Inflammatory macrophage treated with lipopolysaccharide for 4 hours (primary cell): ENCODE results near the gene FILIP1L.

Experiments used
- DNase-seq: peaks from one replicate; pipeline ENCODE4 v3.0.0-alpha.2; 2020

Gene FILIP1L

DNA sequence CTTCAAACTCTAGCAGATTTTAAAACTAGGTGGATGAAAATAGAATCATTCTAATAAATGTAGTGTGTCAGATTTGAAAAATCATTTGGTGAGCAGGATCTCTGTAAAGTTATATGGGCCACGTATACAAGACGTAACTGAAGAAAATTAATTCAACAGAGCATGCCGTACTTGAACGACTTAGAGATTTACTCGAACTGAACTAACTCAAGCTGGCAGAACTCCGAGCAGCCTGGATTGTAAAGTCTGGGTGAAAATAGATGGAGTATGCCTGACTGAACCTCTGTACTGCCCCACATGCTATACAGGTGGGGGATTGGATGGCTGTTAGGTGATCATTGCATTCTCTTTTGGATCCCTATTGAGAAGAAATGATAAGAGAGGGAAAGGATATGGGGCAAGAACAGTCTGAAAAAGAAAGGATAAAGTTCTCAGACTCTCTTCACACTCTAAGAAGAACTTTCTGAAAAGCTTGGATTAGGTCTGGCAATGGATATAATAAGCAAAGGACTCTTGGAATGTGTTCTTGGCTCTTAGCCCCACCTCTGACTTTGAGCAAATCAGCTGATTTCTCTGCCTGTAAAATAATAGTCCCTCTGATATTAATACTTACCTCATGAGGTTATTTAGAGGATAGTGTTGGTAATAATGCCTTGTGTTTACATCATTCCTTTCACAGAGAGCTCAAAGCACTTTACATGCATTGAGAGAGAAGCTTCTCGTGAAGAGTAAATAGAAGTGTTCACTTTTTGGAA is 147.5 kb downstream of the FILIP1L start:
- DNase-seq, result no peak

GRCh38 chr3:99965681-99966408 is 148.5 kb downstream of the FILIP1L start:
- DNase-seq, result no peak

GRCh38 chr3:99965077-99965476 is 149.2 kb downstream of the FILIP1L start:
- no peak for DNase-seq

- DNase-seq, result no peak
Observed at GRCh38 chr3:99962703-99963102, 151.6 kb downstream of the FILIP1L start.

GRCh38 chr3:99961756-99962515 is 152.4 kb downstream of the FILIP1L start:
- DNase-seq, result no peak

DNA sequence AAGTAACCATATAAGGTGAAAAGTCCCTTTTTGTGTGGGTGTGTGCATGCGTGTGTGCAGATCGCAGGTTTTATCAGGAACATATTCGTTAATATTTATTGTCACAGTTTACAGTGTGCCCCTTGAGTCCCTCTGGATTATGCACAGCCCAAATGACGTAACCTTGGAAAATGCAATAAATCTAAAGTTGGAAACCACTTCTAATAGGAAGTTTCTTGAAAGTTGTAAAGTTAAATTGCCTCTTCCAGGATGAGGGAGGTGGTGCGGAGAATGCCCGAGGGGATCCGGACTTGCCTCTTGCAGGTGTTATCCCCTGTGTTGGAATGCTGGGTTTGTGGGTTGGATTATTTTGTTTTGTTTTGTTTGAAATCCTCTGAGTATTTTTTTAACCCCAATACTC is 153.4 kb downstream of the FILIP1L start:
- no peak for DNase-seq

DNA sequence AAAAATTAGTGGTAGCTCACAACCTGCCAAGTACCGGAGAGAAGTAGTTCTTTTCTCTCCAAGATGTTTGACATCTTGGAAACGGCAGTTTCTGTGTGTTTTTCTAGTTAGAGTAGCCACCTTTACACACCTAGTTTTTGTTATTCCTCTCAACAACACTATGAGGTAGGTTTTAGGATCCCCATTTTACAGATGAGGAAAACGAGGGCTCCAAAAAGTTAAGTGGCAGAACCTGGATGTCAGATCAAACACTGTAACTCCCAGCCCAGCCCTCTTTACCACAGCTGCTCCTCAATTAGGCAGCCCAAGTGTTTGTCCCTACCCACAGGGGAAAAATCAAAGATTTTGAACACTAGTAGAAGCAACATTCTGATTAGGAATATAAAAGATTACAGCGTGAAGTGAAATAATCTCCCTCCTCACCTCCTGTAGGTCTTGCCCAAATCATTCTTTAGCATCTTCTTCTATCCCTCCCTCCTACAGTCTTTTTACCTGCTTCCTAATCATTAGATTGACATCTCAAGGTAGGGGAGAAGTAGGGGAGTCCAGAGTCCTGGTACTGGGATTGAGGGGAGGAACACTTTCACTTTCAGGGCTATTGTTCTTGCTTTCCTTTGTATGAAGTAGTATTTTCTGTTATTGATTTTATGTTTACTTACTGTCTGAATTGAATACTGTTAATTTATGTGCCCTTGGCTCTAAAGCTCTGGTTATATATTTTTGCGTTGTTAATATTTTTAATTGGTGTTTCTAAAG is 154.0 kb downstream of the FILIP1L start:
- DNase-seq, result no peak

DNA sequence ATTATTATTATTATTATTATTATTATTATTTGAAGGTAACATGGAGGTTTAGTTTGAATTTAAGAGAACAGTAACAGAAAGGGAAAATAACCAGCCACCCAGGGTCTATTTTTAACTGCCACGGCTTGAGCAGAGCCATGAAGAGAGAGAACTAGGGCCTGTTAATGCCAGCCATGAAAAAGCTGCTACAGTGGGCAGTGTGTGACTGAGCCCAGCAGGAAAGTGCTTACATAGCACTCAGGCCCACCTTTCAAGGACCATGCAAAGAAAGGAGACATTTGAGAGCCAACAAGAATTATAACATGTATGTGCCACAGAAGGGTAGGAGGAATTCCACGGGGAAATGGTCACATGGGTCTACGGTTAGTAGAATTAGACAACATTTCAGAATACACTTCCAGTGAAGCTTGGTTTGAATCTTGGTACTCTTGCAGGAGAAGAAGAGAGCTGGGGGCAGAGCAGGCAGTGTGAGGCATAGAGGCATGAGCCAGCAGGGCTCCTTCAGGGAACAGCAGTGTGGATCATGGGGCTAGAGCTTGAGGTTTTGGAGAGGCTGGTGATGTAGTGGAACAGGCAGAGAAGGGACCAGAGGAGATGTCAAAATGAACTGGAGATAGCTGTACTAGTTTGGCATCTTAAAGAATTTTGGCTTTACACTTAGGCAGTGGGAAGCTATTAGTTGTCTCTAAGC is 155.9 kb downstream of the FILIP1L start:
- DNase-seq, result no peak

DNA sequence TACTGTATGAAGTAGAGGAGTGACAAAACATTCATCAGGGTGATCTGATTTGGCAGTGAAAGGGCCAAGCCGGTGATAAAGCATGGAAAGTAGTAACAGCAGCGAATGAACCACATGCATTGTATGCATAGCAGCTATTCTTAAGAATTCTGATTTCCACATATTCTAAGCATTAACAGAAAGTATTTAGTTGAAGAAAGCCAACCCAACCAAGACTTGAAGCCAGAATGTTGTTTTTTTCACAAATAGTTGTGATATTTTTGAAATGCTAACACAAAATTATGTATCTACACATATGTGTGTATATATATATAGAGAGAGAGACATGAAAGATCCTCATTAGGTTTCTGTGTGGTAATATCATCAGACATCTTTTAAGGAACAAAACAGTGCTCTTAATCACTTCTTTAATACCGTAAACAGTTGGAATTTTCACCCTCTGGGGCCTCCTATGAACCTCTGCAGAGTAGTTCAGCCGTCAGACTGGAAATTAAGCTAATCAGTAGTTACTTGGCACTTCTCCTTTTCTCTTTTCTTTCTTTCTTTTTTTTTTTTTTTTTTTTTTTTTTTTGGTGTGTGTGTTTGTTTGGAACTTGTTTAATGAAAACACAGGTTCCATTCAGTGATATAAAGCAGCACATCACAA is 157.0 kb downstream of the FILIP1L start:
- DNase-seq, result no peak

DNA sequence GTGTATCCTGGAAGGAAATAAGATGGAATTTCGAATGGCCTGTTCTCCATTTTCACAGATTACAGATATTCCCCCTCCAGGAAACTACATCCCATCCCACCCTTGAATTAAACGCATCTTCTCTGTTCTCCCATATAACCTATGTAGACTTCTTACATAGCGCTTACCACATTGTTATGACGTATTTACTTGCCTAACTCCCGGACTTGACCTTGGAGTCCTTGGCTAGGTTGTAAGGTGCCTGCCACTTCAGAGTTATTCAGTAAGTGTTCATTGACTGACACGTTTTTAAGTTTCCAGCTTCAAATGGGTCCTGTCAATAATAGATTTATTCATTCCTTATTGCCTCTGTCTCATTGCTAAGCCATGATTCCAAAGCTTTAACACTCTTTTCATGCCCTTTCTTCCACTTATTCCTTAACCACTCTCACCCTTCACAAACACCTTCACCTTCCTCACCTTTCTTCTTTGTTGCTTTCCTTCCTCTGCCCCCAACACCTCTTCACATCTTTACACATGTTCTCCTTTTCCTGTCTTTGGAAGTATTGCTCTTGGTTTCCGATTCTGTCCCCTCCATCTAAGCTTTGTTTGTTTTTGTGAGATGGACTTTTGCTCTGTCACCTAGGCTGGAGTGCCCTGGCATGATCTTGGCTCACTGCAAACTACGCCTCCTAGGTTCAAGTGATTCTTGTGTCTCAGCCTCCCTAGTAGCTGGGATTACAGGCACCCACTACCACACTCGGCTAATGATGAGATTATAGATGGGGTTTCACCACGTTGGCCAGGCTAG is 158.3 kb downstream of the FILIP1L start:
- DNase-seq, result no peak

DNA sequence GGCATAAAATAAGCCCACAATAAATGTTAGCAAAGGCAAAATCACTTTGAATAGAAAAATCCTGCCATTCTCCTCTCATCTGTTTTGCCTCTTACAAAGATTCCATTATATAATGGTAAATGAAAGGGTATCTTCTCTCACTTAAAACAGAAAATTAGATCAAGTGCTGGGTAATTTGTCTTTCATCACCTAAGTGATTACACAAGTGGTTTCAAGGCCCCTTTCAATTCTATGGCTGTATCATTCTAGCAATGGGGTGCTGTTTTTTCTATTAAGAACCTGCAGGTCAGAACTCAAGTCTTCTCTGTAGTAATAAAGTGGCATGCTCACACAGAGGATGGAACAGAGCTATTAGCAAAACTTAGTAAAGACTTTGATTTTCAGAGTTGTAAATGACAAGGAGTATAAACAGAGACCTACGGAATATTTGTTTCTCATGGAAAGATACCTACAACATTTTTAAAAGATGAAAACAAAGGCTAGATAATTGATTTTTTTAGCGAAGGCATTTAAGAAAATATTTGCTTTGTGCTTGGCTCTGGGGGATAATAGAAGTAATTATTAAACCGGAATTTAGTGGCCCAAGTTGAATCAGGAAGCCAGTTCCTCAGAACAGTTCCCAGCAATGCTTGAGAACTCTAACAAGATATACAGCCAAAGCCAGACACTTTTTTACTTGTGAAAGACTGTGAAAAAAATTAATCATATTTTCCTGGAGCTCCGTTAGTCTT is 159.2 kb downstream of the FILIP1L start:
- DNase-seq, result no peak

DNA sequence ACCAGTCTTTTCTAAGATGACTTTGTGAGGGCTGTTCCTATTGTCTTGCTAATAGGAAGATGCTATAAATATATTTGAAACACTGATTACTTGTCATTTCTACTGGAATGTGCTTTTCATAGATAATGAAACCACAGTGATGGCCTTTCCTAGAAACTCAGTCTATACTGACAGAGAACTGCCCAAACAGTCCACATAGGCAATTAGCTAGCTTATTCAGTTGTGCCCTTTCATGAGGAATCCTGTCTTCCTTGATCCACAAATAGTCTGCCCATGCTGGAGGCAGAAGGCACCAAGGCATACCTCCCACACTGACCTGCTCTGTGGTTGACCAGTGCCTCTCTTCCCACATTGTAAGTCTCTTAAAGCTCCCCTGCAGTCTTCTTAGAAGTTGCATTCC is 160.7 kb downstream of the FILIP1L start:
- no peak for DNase-seq

DNA sequence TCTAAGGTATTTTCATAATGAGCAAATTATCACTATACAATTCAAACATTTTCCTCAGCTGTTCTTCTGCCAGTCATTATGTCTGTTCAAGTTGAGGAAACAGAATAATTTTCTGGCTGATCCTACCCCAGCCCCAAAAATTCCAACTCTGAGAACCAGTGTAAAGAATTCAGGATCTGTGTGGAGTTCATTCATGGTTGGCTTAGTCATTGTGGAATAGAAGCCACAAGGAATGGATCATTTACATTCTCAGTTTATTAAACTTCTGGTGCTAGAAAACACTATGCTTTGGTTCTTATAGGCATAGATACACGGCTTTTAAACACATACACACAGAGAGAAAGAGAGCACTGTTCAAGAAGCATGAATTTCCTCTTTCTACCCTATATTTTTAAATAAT is 162.0 kb downstream of the FILIP1L start:
- DNase-seq, result no peak

DNA sequence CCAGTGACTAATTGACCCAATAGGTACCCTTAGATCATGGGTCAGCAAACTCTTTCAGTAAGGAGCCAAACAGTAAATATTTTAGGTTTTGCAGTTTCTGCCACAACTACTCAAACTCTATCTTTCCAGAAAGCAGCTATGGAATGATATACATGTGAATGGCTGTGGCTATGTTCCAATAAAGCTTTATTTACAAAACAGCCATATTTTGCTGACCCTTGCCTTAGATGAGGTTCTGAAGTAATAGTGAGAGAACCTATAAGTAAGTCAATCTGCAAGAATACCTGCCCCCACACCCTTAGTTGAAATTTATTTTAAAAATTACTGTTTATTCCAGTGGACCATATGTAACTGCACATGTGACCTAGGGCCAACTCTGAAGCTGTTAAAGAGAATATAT is 162.6 kb downstream of the FILIP1L start:
- DNase-seq, result no peak

DNA sequence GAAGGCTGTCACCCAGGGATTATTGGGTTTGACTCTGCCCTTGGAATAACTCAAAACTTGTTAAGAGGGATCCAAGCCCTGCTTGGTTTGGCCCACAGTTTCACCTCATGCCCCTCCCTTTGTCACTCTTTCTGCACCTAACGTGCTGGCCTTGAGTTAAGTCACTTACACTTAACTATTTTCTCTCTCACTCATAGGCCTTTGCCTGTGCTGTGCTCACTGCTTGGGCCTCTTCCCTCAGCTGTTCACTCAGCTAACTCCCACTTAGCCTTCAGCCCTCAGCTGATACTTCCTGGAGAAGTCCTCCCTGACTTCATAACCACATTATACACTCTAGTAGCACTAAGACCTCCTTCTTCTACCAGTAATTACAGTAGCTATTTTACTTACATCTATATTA is 163.4 kb downstream of the FILIP1L start:
- peak; percentile 35 for DNase-seq

DNA sequence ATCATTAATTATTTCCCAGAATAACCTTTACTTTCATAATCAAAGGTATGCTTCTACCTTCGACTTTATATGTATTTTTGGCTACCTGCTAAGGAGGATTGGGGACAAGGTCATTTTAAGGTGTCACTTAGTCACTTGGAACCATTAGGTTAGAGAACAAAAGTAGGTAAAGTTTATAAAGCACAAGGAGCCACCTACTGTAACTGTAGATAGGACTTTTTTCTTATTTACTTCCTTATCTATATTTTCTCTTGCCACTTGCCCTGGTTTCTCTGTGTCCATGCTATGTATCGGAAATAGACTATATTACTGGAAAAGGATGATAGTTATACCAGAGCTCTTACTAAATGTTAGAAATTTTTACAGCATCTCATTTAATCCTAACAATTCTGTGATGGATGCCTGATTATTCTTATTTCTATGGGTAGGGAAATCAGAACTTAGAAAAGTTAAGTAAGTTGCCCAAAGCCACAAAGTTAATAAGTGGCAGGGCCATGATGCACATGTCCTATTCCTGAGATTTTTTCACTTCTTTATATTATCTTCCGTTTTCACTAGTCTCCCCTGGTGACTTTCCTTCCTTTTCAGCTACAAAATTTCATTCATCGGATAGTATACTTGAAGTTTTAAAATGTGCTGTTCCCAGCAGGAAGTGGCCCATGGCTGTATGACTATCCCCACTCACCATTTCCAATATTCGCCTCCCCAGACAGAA is 164.2 kb downstream of the FILIP1L start:
- DNase-seq, result no peak

GRCh38 chr3:99948467-99949089 is 165.7 kb downstream of the FILIP1L start:
- no peak for DNase-seq

- DNase-seq, result no peak
Observed at GRCh38 chr3:99947356-99947755, 166.9 kb downstream of the FILIP1L start.

- DNase-seq, result no peak
Observed at GRCh38 chr3:99945328-99945995, 168.8 kb downstream of the FILIP1L start.
